ENCODE data around the gene PRICKLE2.

Gene PRICKLE2

DNA sequence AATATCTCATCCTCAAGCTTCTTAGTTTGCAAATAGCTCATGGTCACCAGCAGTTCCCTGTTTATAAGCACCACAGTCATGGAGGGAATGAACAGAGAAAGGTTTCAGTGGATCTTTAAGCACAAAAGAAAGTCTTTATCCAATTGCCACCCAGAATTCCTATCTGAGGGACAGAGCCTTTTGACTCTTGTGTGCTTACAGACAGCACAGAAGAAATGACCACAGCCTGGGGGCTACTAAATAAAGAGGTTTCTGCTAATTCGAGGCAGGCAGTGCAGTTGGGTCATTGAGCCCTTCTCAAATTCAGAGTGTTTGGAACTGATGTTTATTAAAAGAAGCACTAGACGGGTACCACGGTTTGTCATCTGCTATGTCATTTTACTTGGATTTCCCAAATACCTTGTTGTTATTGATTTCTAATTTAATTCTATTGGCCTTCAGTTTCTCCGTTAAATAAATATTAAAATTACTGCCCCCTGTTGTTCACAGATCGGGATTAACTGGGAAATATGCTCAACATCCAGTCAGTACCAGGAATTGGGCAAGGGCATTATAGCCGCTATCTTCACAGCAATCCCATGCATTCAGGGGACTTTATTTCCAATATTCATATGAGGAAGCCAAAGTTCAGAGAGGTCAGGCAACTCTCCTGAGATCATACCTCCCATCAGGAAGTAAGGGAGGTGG lies 3.6 kb downstream of the PRICKLE2 start:
- no peaks in the 10 kb centered on the region for H3K79me2 ChIP-seq (ENCODE audit: control insufficient read depth, low read length)

DNA sequence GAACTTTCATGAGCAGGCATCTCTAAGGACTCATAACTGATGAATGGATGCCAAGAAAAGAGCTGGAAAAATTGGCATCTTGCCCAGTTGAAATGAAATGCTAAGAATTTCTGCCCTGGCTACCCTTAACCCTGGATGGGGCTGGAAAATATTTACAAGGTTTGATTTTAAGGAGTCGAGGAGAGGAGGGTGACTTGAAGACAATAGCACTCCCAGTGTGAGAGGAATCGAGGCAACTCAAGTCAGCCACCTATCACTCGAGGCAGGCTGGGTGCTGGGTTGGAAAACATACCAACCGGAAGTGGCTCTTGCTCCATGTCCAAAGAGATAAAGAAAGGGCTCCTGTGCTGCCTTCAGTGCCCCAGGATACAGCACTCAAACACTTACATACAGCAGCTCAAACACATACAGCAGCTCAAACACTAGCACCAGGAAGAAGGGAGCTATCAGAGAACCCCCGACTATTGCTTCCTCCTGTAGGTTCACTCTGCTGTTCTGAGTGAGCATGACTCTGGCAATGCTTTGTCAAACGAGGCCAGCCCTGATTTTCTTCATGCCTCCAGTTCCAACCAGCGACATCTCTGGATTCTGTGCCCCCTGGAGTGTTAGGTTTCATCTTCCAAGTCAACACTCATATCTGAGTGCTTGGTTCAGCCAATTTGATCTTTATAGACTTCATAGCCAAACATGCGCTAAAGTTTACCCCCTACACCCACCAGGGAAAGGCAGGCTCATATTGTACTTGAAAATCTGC lies 4.9 kb downstream of the PRICKLE2 start:
- H3K4me1 ChIP-seq (ENCODE audit: control insufficient read depth, low read length), result no peaks in the 10 kb centered on the region
- H4K20me1 ChIP-seq (ENCODE audit: control insufficient read depth, insufficient read depth, low read depth, low read length), result no peaks in the 10 kb centered on the region
- no peak overlapping the region for H3K27ac ChIP-seq (ENCODE audit: low read depth, low read length)
- no peaks in the 10 kb centered on the region for H3K36me3 ChIP-seq (ENCODE audit: control insufficient read depth, low read length)
- H3K9me3 ChIP-seq (ENCODE audit: control insufficient read depth, insufficient read depth, low read length), result no peaks in the 10 kb centered on the region
- TF ChIP-seq EZH2phosphoT487 (IDR thresholded peaks at IDR 0.05; ENCODE audit: borderline replicate concordance, low read length), result no peak
- TF ChIP-seq, protein P1, sequence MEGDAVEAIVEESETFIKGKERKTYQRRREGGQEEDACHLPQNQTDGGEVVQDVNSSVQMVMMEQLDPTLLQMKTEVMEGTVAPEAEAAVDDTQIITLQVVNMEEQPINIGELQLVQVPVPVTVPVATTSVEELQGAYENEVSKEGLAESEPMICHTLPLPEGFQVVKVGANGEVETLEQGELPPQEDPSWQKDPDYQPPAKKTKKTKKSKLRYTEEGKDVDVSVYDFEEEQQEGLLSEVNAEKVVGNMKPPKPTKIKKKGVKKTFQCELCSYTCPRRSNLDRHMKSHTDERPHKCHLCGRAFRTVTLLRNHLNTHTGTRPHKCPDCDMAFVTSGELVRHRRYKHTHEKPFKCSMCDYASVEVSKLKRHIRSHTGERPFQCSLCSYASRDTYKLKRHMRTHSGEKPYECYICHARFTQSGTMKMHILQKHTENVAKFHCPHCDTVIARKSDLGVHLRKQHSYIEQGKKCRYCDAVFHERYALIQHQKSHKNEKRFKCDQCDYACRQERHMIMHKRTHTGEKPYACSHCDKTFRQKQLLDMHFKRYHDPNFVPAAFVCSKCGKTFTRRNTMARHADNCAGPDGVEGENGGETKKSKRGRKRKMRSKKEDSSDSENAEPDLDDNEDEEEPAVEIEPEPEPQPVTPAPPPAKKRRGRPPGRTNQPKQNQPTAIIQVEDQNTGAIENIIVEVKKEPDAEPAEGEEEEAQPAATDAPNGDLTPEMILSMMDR (IDR thresholded peaks at IDR 0.05; ENCODE audit: low read depth, low read length, poor library complexity, severe bottlenecking), result no peak
- H3K79me2 ChIP-seq (ENCODE audit: control insufficient read depth, low read length), result no peaks in the 10 kb centered on the region
- H3K9me2 ChIP-seq (replicated peaks; ENCODE audit: control insufficient read depth, low read length), result no peaks in the 10 kb centered on the region
- H3K27me3 ChIP-seq (ENCODE audit: control insufficient read depth, low read length), result no peaks in the 10 kb centered on the region; the same call in 1 of the 2 replicates
- no peaks in the 10 kb centered on the region for H3F3A ChIP-seq (ENCODE audit: control insufficient read depth, insufficient read depth)
- no peak overlapping the region for H3K4me2 ChIP-seq (ENCODE audit: low read length)
- H3K4me3 ChIP-seq (ENCODE audit: low read length), result no peak overlapping the region

More for the DNA sequence above, 3.6 kb downstream of the PRICKLE2 start:
- Histone ChIP-seq H3K4me3 (ENCODE audit: low read length) (no peak overlapping the region), H3K27me3 (ENCODE audit: control insufficient read depth, low read length) (no peaks in the 10 kb centered on the region; the same call in 1 of the 2 replicates), H3F3A (ENCODE audit: control insufficient read depth, insufficient read depth) (no peaks in the 10 kb centered on the region), H4K20me1 (ENCODE audit: control insufficient read depth, insufficient read depth, low read depth, low read length) (no peaks in the 10 kb centered on the region), H3K4me1 (ENCODE audit: control insufficient read depth, low read length) (no peaks in the 10 kb centered on the region), H3K27ac (ENCODE audit: low read depth, low read length) (no peak overlapping the region), H3K4me2 (ENCODE audit: low read length) (no peak overlapping the region), H3K9me3 (ENCODE audit: control insufficient read depth, insufficient read depth, low read length) (no peaks in the 10 kb centered on the region), H3K9me2 (replicated peaks; ENCODE audit: control insufficient read depth, low read length) (no peaks in the 10 kb centered on the region), H3K36me3 (ENCODE audit: control insufficient read depth, low read length) (no peaks in the 10 kb centered on the region)
- TF ChIP-seq, protein P1 (IDR thresholded peaks at IDR 0.05; ENCODE audit: low read depth, low read length, poor library complexity, severe bottlenecking), result no peak
- no peak for TF ChIP-seq EZH2phosphoT487 (IDR thresholded peaks at IDR 0.05; ENCODE audit: borderline replicate concordance, low read length)

DNA sequence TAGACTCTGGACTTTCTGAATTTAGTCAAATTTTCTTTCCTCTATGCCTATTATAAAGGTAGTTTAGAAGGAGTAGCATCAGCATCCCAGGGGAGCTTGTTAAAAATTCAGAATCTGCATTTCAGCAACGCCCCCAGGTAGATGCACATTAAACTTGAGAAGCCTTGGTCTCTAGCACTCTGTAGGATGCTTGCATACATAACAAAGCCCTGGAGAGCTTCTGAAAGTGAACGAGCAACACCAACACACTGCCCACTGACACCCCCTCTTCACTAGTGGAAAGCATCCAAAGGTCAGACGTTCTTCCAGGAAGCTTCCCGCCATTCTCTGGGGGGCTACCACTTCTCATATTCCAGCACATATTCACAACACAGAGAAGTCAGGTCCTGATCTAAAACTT lies 6.5 kb downstream of the PRICKLE2 start:
- Histone ChIP-seq H3K79me2 (ENCODE audit: control insufficient read depth, low read length) (no peaks in the 10 kb centered on the region), H3K27me3 (ENCODE audit: control insufficient read depth, low read length) (no peaks in the 10 kb centered on the region; the same call in 1 of the 2 replicates), H3K4me3 (ENCODE audit: low read length) (no peak overlapping the region), H4K20me1 (ENCODE audit: control insufficient read depth, insufficient read depth, low read depth, low read length) (no peaks in the 10 kb centered on the region), H3F3A (ENCODE audit: control insufficient read depth, insufficient read depth) (no peaks in the 10 kb centered on the region), H3K27ac (ENCODE audit: low read depth, low read length) (no peak overlapping the region), H3K9me3 (ENCODE audit: control insufficient read depth, insufficient read depth, low read length) (no peaks in the 10 kb centered on the region), H3K4me2 (ENCODE audit: low read length) (no peak overlapping the region), H3K36me3 (ENCODE audit: control insufficient read depth, low read length) (no peaks in the 10 kb centered on the region), H3K9me2 (replicated peaks; ENCODE audit: control insufficient read depth, low read length) (no peaks in the 10 kb centered on the region), H3K4me1 (ENCODE audit: control insufficient read depth, low read length) (no peaks in the 10 kb centered on the region)
- TF ChIP-seq, protein P1 (IDR thresholded peaks at IDR 0.05; ENCODE audit: low read depth, low read length, poor library complexity, severe bottlenecking), result no peak
- no peak for TF ChIP-seq EZH2phosphoT487 (IDR thresholded peaks at IDR 0.05; ENCODE audit: borderline replicate concordance, low read length)

Data from DOHH2 (cell line).